ENCODE results near the gene CXCL16.

DNA sequence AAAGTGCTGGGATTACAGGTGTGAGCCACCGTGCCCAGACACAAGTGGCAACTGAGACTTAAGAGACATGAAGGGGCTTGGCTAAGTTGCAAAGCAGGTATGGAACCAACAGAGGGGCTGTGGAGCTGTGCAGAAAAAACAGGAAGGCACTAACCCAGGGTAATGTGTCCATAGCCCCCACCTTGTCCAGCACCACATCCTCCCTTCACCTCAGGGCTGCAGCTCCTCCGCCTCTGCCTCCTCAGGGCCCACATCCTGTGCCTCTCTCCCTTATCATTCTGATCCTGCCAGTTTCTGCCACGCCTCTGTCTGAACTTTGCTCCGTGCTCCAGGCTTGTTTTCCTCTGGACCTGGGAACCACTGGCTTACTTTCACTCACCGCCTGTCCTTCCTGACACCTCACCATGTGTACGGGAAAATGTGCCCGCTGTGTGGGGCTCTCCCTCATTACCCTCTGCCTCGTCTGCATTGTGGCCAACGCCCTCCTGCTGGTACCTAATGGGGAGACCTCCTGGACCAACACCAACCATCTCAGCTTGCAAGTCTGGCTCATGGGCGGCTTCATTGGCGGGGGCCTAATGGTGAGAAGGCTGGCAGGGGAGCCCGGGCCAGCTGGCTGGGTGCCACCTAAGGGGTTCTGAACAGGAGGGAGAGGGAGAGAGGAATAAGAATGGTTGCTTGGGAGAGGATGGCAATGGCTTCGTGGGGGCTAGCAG lies 31.9 kb upstream of the CXCL16 start, which contains the start of gene TM4SF5:
- TF ChIP-seq CTCF (IDR thresholded peaks at IDR 0.05; ENCODE audit: insufficient read depth, low read length, poor library complexity, severe bottlenecking) (no peak), EZH2phosphoT487 (conservative IDR thresholded peaks at IDR 0.05; ENCODE audit: low read length) (no peak)
